ENCODE data around the gene SHROOM2. TPM values are rescaled to one million over a fixed set of nuclear protein-coding genes. Genes with fewer than 3 reads are reported as not detected.

Gene SHROOM2
- total RNA-seq, 1 experiment from 2014 or later: 5.3 TPM

DNA sequence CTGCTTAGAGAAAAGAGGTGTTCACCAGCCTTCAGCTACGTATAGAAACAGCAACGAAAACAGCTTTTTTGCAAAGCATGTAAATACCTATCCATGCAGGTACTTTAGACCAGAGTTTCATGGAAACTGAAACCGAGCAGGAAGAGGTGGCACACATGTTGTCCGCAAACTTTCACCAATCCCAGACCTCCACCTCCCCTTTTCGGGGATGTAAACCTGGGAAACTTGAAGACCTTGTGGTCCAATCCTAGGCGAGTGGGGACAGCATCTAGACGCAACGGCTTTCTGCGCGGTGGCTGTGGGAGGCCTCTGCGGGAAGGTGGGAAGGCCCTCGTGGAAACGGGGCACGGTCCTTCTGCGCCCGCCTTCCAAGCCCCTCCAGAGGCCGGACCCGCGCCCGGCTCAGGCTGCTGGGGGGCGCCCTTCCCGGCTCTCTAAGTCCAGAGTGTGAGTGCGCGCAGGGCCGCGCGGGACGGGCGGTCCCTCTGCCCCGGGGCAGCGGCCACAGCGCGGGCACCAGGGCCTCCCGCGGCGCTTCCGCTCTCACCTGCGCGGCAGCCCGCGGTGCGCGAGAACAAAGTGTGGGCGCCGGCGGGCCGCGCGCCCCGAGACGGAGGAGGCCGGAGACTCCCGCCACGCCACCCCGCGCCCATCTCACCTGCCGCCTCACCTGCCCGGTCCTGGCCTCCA lies 830 bp upstream of the SHROOM2 start:
- H3K9ac ChIP-seq (ENCODE audit: low read length): peak overlapping the region; percentile 46; the same call in 1 of the 2 replicates
- H3K27ac ChIP-seq (ENCODE audit: low read depth, low read length): peak overlapping the region; percentile 29; the same call in 1 of the 2 replicates
- TF ChIP-seq SIN3A (IDR thresholded peaks at IDR 0.05; ENCODE audit: low read depth) (no peak), ELF1 (IDR thresholded peaks at IDR 0.05; ENCODE audit: borderline replicate concordance, low read depth) (no peak), SP1 (IDR thresholded peaks at IDR 0.05; ENCODE audit: low read depth) (no peak), ZFX (IDR thresholded peaks at IDR 0.05) (0 out of 2 replicates have a peak, but pooled peaks have one; percentile 10)
- TF ChIP-seq, protein P1, sequence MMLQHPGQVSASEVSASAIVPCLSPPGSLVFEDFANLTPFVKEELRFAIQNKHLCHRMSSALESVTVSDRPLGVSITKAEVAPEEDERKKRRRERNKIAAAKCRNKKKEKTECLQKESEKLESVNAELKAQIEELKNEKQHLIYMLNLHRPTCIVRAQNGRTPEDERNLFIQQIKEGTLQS (IDR thresholded peaks at IDR 0.05): no peak
- TF ChIP-seq, protein P2, sequence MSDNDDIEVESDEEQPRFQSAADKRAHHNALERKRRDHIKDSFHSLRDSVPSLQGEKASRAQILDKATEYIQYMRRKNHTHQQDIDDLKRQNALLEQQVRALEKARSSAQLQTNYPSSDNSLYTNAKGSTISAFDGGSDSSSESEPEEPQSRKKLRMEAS (IDR thresholded peaks at IDR 0.05): no peak
- no peak; the same call in 1 of the 2 replicates for ATAC-seq
- no peaks in the 10 kb centered on the region for H3K79me2 ChIP-seq (ENCODE audit: insufficient read depth, low read length)
- ChIA-PET RAD21 (ENCODE audit: low non-redundant PET in 1 of 2, low total read pairs in 2 of 2, uncharacterized antibody in 2 of 2, unreplicated experiment in 2 of 2) (no interaction called here), POLR2A (no interaction called here), CTCF (no interaction called here)
- H3K4me3 ChIP-seq (replicated peaks in 1 of 2; ENCODE audit: low read depth in 1 of 2, low read length in 2 of 2): peak overlapping the region; percentile 41 to 48
- no peak for DNase-seq (ENCODE audit: low read depth, low spot score)
- H3K9me3 ChIP-seq (ENCODE audit: control insufficient read depth in 1 of 2, insufficient read depth in 1 of 2, low read depth in 1 of 2, low read length in 2 of 2): no peaks in the 10 kb centered on the region
- no peak overlapping the region for H2AFZ ChIP-seq (ENCODE audit: low read depth, low read length, poor library complexity, severe bottlenecking)
- intact Hi-C loops (cut with micrococcal nuclease): loop anchor here (5.0 kb wide), 1 partner anchor 42 kb away; no protein-coding TSS in a partner anchor
- no TSS peak for BruUV-seq (replicated peaks)
- no peaks in the 10 kb centered on the region for H3K9me2 ChIP-seq (ENCODE audit: insufficient read depth)
- peaks cover 0 to 20% of the 10 kb centered on the region in 2 experiments; a peak in 2 of 4 replicates for H3K4me1 ChIP-seq (ENCODE audit: control insufficient read depth in 1 of 2, insufficient read depth in 2 of 2, low read length in 2 of 2)
- peak overlapping the region; percentile 61 for H3K4me2 ChIP-seq (ENCODE audit: low read length)
- no peaks in the 10 kb centered on the region for H4K20me1 ChIP-seq (ENCODE audit: insufficient read depth)
- H3K27me3 ChIP-seq (ENCODE audit: insufficient read depth, low read length): no peaks in the 10 kb centered on the region
- no peaks in the 10 kb centered on the region for H3K36me3 ChIP-seq (ENCODE audit: control insufficient read depth in 1 of 2, insufficient read depth in 2 of 2, low read length in 2 of 2)

DNA sequence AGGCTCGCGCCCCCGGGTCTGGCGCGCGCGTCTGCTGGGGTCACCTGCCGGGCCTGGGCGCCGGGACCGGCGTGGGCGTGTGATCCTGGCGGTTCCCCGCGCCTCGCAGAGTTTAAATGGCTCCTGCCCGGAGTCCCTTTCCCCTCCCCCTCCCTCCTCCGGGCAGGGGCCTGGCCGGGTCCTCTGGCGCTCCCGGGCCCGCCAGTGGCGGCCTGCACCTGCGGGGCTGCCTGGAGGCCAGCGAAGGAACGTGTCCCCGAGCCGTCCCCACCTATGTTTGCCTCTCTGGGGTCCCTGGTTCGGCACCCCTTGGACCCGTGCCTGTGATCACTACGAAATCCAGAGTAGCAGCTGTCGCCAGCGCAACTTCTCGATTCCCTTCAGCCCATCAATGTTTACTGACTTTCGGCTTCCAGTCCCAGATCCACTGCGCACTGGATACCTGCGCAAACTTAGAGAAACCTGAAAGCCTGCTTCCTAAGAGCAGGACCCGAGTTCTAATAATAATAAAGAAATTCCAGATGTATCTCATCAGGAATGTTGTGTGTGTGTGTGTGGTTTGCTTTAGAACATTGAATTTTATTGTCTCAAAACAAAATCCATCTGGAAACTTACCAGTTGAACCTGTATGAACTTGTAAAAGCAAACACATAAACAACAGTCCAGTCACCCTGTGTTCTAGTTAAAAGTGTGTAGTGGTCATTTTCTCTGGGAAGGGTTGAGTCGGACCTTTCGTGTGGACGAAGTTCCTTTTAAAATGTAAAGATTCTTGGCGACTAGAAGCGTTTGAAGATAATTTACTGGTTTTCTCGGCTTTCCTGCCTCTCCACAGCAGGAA lies 788 bp downstream of the SHROOM2 start:
- H3K9me2 ChIP-seq (ENCODE audit: insufficient read depth): no peaks in the 10 kb centered on the region
- TF ChIP-seq ZFX (IDR thresholded peaks at IDR 0.05) (peak; percentile 14; the same call in 1 of the 2 replicates), EGR1 (IDR thresholded peaks at IDR 0.05; ENCODE audit: low read depth) (0 out of 2 replicates have a peak, but pooled peaks have one; percentile 35)
- TF ChIP-seq, protein P1 (IDR thresholded peaks at IDR 0.05): no peak
- CTCF ChIA-PET: no interaction called here
- no peaks in the 10 kb centered on the region for H3K36me3 ChIP-seq (ENCODE audit: control insufficient read depth in 1 of 2, insufficient read depth in 2 of 2, low read length in 2 of 2)
- POLR2A ChIA-PET: no interaction called here
- H3K27ac ChIP-seq (ENCODE audit: low read depth, low read length): peak overlapping the region; percentile 63; the same call in 1 of the 2 replicates
- peaks cover 0 to 20% of the 10 kb centered on the region in 2 experiments; a peak in 3 of 4 replicates for H3K4me1 ChIP-seq (ENCODE audit: control insufficient read depth in 1 of 2, insufficient read depth in 2 of 2, low read length in 2 of 2)
- H3K4me3 ChIP-seq (replicated peaks in 1 of 2; ENCODE audit: low read depth in 1 of 2, low read length in 2 of 2): peak overlapping the region; percentile 48 to 60
- ATAC-seq (peak; percentile 47), DNase-seq (ENCODE audit: low read depth, low spot score) (no peak)
- H3K27me3 ChIP-seq (ENCODE audit: insufficient read depth, low read length): no peaks in the 10 kb centered on the region
- RAD21 ChIA-PET (ENCODE audit: low non-redundant PET in 1 of 2, low total read pairs in 2 of 2, uncharacterized antibody in 2 of 2, unreplicated experiment in 2 of 2): no interaction called here
- no peaks in the 10 kb centered on the region for H3K79me2 ChIP-seq (ENCODE audit: insufficient read depth, low read length)
- peak overlapping the region; percentile 46; the same call in 1 of the 2 replicates for H3K9ac ChIP-seq (ENCODE audit: low read length)
- no peaks in the 10 kb centered on the region for H3K9me3 ChIP-seq (ENCODE audit: control insufficient read depth in 1 of 2, insufficient read depth in 1 of 2, low read depth in 1 of 2, low read length in 2 of 2)
- BruUV-seq (replicated peaks): no TSS peak
- peak overlapping the region; percentile 76 for H3K4me2 ChIP-seq (ENCODE audit: low read length)
- H2AFZ ChIP-seq (ENCODE audit: low read depth, low read length, poor library complexity, severe bottlenecking): no peak overlapping the region
- no peaks in the 10 kb centered on the region for H4K20me1 ChIP-seq (ENCODE audit: insufficient read depth)
- intact Hi-C loops (cut with micrococcal nuclease): loop anchor here (5.0 kb wide), 1 partner anchor 40 kb away; no protein-coding TSS in a partner anchor

All from HCT116 (cell line).